ENCODE results near the gene CD79A. TPM values are rescaled to one million over a fixed set of nuclear protein-coding genes. Genes with fewer than 3 reads are reported as not detected.

Gene CD79A
- polyA plus RNA-seq, 1 donor: 0.75 TPM

- no peaks in the 10 kb centered on the region for H3K36me3 ChIP-seq (ENCODE audit: control insufficient read depth, insufficient read depth, low read length)
- H3K4me1 ChIP-seq (ENCODE audit: control insufficient read depth, insufficient read depth, low read length): no peaks in the 10 kb centered on the region
- no peak overlapping the region for H3K4me3 ChIP-seq (ENCODE audit: low read length)
- peaks cover 10% of the 10 kb centered on the region for H3K9me3 ChIP-seq (ENCODE audit: control insufficient read depth, low read depth, low read length)
- H3K27me3 ChIP-seq (ENCODE audit: control insufficient read depth, insufficient read depth, low read length): peaks cover 95% of the 10 kb centered on the region
- no peak for DNase-seq
- no peak overlapping the region for H3K27ac ChIP-seq (ENCODE audit: low read length)
- WGBS (ENCODE audit: insufficient coverage, low lambda C conversion rate): 0% methylated on average over 1 of the region's 22 CpGs
Observed at GRCh38 chr19:41921577-41922576, 44.8 kb downstream of the CD79A start.

- no peaks in the 10 kb centered on the region for H3K36me3 ChIP-seq (ENCODE audit: control insufficient read depth, insufficient read depth, low read length)
- no peaks in the 10 kb centered on the region for H3K4me1 ChIP-seq (ENCODE audit: control insufficient read depth, insufficient read depth, low read length)
- WGBS (ENCODE audit: insufficient coverage, low lambda C conversion rate): no CpG with 5 or more reads among the region's 18 CpGs
- no peak overlapping the region for H3K4me3 ChIP-seq (ENCODE audit: low read length)
- no peak for DNase-seq
- peaks cover 95% of the 10 kb centered on the region for H3K27me3 ChIP-seq (ENCODE audit: control insufficient read depth, insufficient read depth, low read length)
- H3K27ac ChIP-seq (ENCODE audit: low read length): no peak overlapping the region
- H3K9me3 ChIP-seq (ENCODE audit: control insufficient read depth, low read depth, low read length): peaks cover 10% of the 10 kb centered on the region
Observed at GRCh38 chr19:41922585-41922984, 45.5 kb downstream of the CD79A start.

- no CpG with 5 or more reads among the region's 6 CpGs for WGBS (ENCODE audit: insufficient coverage, low lambda C conversion rate)
- peaks cover 95% of the 10 kb centered on the region for H3K27me3 ChIP-seq (ENCODE audit: control insufficient read depth, insufficient read depth, low read length)
- peaks cover 2% of the 10 kb centered on the region for H3K4me1 ChIP-seq (ENCODE audit: control insufficient read depth, insufficient read depth, low read length)
- no peak overlapping the region for H3K4me3 ChIP-seq (ENCODE audit: low read length)
- H3K9me3 ChIP-seq (ENCODE audit: control insufficient read depth, low read depth, low read length): peaks cover 8% of the 10 kb centered on the region
- H3K36me3 ChIP-seq (ENCODE audit: control insufficient read depth, insufficient read depth, low read length): no peaks in the 10 kb centered on the region
- DNase-seq: no peak
- no peak overlapping the region for H3K27ac ChIP-seq (ENCODE audit: low read length)
Observed at GRCh38 chr19:41923045-41923788, 46.1 kb downstream of the CD79A start.

GRCh38 chr19:41924151-41925145 lies 47.4 kb downstream of the CD79A start:
- no peak for DNase-seq
- Histone ChIP-seq H3K36me3 (ENCODE audit: control insufficient read depth, insufficient read depth, low read length) (no peaks in the 10 kb centered on the region), H3K27ac (ENCODE audit: low read length) (no peak overlapping the region), H3K27me3 (ENCODE audit: control insufficient read depth, insufficient read depth, low read length) (peaks cover 93% of the 10 kb centered on the region), H3K4me3 (ENCODE audit: low read length) (no peak overlapping the region), H3K4me1 (ENCODE audit: control insufficient read depth, insufficient read depth, low read length) (peaks cover 9% of the 10 kb centered on the region), H3K9me3 (ENCODE audit: control insufficient read depth, low read depth, low read length) (no peaks in the 10 kb centered on the region)
- WGBS (ENCODE audit: insufficient coverage, low lambda C conversion rate): 67% methylated on average over 1 of the region's 13 CpGs

GRCh38 chr19:41925208-41926003 lies 48.3 kb downstream of the CD79A start:
- Histone ChIP-seq H3K4me3 (ENCODE audit: low read length) (no peak overlapping the region), H3K27ac (ENCODE audit: low read length) (no peak overlapping the region), H3K9me3 (ENCODE audit: control insufficient read depth, low read depth, low read length) (no peaks in the 10 kb centered on the region), H3K27me3 (ENCODE audit: control insufficient read depth, insufficient read depth, low read length) (peaks cover 93% of the 10 kb centered on the region), H3K4me1 (ENCODE audit: control insufficient read depth, insufficient read depth, low read length) (peaks cover 9% of the 10 kb centered on the region), H3K36me3 (ENCODE audit: control insufficient read depth, insufficient read depth, low read length) (no peaks in the 10 kb centered on the region)
- no peak for DNase-seq
- WGBS (ENCODE audit: insufficient coverage, low lambda C conversion rate): 58% methylated on average over 4 of the region's 7 CpGs

- Histone ChIP-seq H3K9me3 (ENCODE audit: control insufficient read depth, low read depth, low read length) (no peaks in the 10 kb centered on the region), H3K27ac (ENCODE audit: low read length) (no peak overlapping the region), H3K4me1 (ENCODE audit: control insufficient read depth, insufficient read depth, low read length) (peaks cover 9% of the 10 kb centered on the region), H3K27me3 (ENCODE audit: control insufficient read depth, insufficient read depth, low read length) (peaks cover 93% of the 10 kb centered on the region), H3K36me3 (ENCODE audit: control insufficient read depth, insufficient read depth, low read length) (no peaks in the 10 kb centered on the region), H3K4me3 (ENCODE audit: low read length) (no peak overlapping the region)
- WGBS (ENCODE audit: insufficient coverage, low lambda C conversion rate): 49% methylated on average over 2 of the region's 27 CpGs
- no peak for DNase-seq
Observed at GRCh38 chr19:41926028-41926762, 49.1 kb downstream of the CD79A start.

- Histone ChIP-seq H3K9me3 (ENCODE audit: control insufficient read depth, low read depth, low read length) (no peaks in the 10 kb centered on the region), H3K36me3 (ENCODE audit: control insufficient read depth, insufficient read depth, low read length) (no peaks in the 10 kb centered on the region), H3K27ac (ENCODE audit: low read length) (no peak overlapping the region), H3K27me3 (ENCODE audit: control insufficient read depth, insufficient read depth, low read length) (peaks cover 93% of the 10 kb centered on the region), H3K4me1 (ENCODE audit: control insufficient read depth, insufficient read depth, low read length) (peaks cover 9% of the 10 kb centered on the region), H3K4me3 (ENCODE audit: low read length) (no peak overlapping the region)
- WGBS (ENCODE audit: insufficient coverage, low lambda C conversion rate): 54% methylated on average over 6 of the region's 16 CpGs
- DNase-seq: no peak
Observed at GRCh38 chr19:41926763-41927496, 49.9 kb downstream of the CD79A start.

- Histone ChIP-seq H3K9me3 (ENCODE audit: control insufficient read depth, low read depth, low read length) (peaks cover 4% of the 10 kb centered on the region), H3K27ac (ENCODE audit: low read length) (no peak overlapping the region), H3K27me3 (ENCODE audit: control insufficient read depth, insufficient read depth, low read length) (peaks cover 93% of the 10 kb centered on the region), H3K4me3 (ENCODE audit: low read length) (no peak overlapping the region), H3K36me3 (ENCODE audit: control insufficient read depth, insufficient read depth, low read length) (no peaks in the 10 kb centered on the region), H3K4me1 (ENCODE audit: control insufficient read depth, insufficient read depth, low read length) (peaks cover 9% of the 10 kb centered on the region)
- 0% methylated on average over 1 of the region's 43 CpGs for WGBS (ENCODE audit: insufficient coverage, low lambda C conversion rate)
- DNase-seq: no peak
Observed at GRCh38 chr19:41927497-41928192, 50.6 kb downstream of the CD79A start.
